Measurements from ENCODE around the gene SQSTM1. TPM values are rescaled to one million over a fixed set of nuclear protein-coding genes. Genes with fewer than 3 reads are reported as not detected.
A peak's percentile ranks its signal among the peaks of the same experiment; 100 is the strongest.

Gene SQSTM1
- total and polyA plus RNA-seq, 9 of the 15 experiments (the other 6 are each of a cell fraction or from before 2014, with no cell fraction given), result 5.6 to 148 (median 64.0) TPM

- no peak for TF ChIP-seq THRAP3 (IDR thresholded peaks at IDR 0.05; ENCODE audit: borderline replicate concordance)
- no peak for TF ChIP-seq ZNF324 (CRISPR knock-in tag; IDR thresholded peaks at IDR 0.05)
- no peak for TF ChIP-seq RBM34 (IDR thresholded peaks at IDR 0.05; ENCODE audit: borderline replicate concordance, insufficient read depth, low read length)
- no peak for TF ChIP-seq HNRNPH1 (optimal IDR thresholded peaks at IDR 0.05; ENCODE audit: low read depth, low read length)
- peak; percentile 71 for TF ChIP-seq TAF1 (IDR thresholded peaks at IDR 0.05; ENCODE audit: control insufficient read depth, extremely low read depth, insufficient read depth, low read length, severe bottlenecking)
- no peak for TF ChIP-seq ZNF512 (tag; IDR thresholded peaks at IDR 0.05)
- no peak for TF ChIP-seq MEF2A (IDR thresholded peaks at IDR 0.05; ENCODE audit: control insufficient read depth, low read depth, low read length)
- TF ChIP-seq PKNOX1 (IDR thresholded peaks at IDR 0.05), result no peak
- no peak for TF ChIP-seq ZNF41 (CRISPR knock-in tag; conservative IDR thresholded peaks at IDR 0.05)
- no peak for TF ChIP-seq ZNF3 (CRISPR knock-in tag; IDR thresholded peaks at IDR 0.05)
- TF ChIP-seq ZBED1 (IDR thresholded peaks at IDR 0.05), result peak; percentile 41; the same call in 1 of the 2 replicates
- no peak for TF ChIP-seq ZNF609 (CRISPR knock-in tag; IDR thresholded peaks at IDR 0.05; ENCODE audit: borderline replicate concordance)
- TF ChIP-seq PHB2 (IDR thresholded peaks at IDR 0.05; ENCODE audit: low read depth), result no peak
- no peak for TF ChIP-seq ILK (tag; IDR thresholded peaks at IDR 0.05; ENCODE audit: borderline replicate concordance, low read depth)
- TF ChIP-seq HMGN3 (IDR thresholded peaks at IDR 0.05; ENCODE audit: borderline replicate concordance, extremely low read depth, insufficient read length, low read depth, low read length), result peak; percentile 84
- 0 out of 2 replicates have a peak, but pooled peaks have one; percentile 10 for TF ChIP-seq ZKSCAN1 (IDR thresholded peaks at IDR 0.05; ENCODE audit: low read depth, low read length)
These were observed 38.1 kb downstream of the SQSTM1 start, which contains the start of gene MRNIP (continued) for GRCh38 chr5:179858586-179859427.

All from K562 (cell line).